Sigmoid colon (tissue), 4 donors: Measurements from ENCODE around the gene NEU3.

Source experiments
- EP300 ChIP-seq, 4 donors: sonication (generic); formaldehyde crosslinking; IDR thresholded peaks; one replicate each; pipeline ENCODE4 v1.6.1; 2017; ENCODE audit warnings: antibody characterized with exemption in 4 of 4
- POLR2A ChIP-seq, 2 donors: fragments of 450-650 bp; IDR thresholded peaks; one replicate each; pipeline ENCODE4 v1.6.1; 2016; ENCODE audit warnings: antibody characterized with exemption in 2 of 2, mild to moderate bottlenecking in 2 of 2, moderate library complexity in 2 of 2
- POLR2AphosphoS5 ChIP-seq, 4 donors: sonication (generic); formaldehyde crosslinking; IDR thresholded peaks; one replicate each; pipeline ENCODE4 v1.6.1; 2017; ENCODE audit warnings: antibody characterized with exemption in 4 of 4
- TF ChIP-seq, protein P1 (sequence below), 4 experiments: fragments of 450-650 bp in 3 of 4; fragments of 200-600 bp in 1 of 4; IDR thresholded peaks; one replicate each; pipeline ENCODE4 v1.5.1; 2016 to 2019; ENCODE audit warnings: antibody characterized with exemption in 4 of 4, mild to moderate bottlenecking in 3 of 4, moderate library complexity in 2 of 4

DNA sequence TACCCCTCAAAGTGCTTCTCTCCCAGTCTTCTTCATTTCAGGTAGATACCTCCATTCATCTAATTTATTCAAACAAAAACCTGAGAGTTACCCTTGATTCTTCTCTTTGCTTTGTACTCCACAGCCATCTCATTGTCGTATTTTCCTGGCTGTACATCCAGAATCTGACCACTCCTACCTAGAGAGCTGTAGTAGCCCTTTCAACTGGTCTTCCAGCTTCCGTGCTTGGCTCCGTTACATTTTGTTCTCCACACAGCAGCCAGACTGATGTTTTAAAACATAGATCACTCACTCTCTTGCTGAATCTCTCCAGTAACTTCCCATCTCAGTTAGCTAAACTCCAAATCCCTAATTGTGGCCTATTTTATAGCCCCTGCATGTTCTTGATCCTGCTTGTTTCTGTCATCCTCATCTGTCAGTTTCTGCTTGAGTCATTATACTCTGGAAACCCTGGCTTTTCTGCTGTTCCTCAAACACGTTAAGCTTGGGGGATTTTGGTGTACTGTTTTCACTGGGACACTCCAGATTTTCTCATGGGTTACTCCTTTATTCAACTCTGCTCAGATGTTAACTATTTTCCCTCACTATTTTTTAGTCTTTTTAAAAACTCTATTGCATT lies 32.2 kb upstream of the NEU3 start:
- TF ChIP-seq, protein P1, sequence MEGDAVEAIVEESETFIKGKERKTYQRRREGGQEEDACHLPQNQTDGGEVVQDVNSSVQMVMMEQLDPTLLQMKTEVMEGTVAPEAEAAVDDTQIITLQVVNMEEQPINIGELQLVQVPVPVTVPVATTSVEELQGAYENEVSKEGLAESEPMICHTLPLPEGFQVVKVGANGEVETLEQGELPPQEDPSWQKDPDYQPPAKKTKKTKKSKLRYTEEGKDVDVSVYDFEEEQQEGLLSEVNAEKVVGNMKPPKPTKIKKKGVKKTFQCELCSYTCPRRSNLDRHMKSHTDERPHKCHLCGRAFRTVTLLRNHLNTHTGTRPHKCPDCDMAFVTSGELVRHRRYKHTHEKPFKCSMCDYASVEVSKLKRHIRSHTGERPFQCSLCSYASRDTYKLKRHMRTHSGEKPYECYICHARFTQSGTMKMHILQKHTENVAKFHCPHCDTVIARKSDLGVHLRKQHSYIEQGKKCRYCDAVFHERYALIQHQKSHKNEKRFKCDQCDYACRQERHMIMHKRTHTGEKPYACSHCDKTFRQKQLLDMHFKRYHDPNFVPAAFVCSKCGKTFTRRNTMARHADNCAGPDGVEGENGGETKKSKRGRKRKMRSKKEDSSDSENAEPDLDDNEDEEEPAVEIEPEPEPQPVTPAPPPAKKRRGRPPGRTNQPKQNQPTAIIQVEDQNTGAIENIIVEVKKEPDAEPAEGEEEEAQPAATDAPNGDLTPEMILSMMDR (IDR thresholded peaks at IDR 0.05), result no peak
- TF ChIP-seq POLR2AphosphoS5 (IDR thresholded peaks at IDR 0.05), result no peak
- no peak for TF ChIP-seq EP300 (IDR thresholded peaks at IDR 0.05)
- no peak for TF ChIP-seq POLR2A (IDR thresholded peaks at IDR 0.05)
